ENCODE data around the gene RDH13. TPM values are rescaled to one million over a fixed set of nuclear protein-coding genes. Genes with fewer than 3 reads are reported as not detected.
A peak's percentile ranks its signal among the peaks of the same experiment; 100 is the strongest.

Gene RDH13
- total RNA-seq, 1 experiment from 2014 or later = 43.3 TPM

DNA sequence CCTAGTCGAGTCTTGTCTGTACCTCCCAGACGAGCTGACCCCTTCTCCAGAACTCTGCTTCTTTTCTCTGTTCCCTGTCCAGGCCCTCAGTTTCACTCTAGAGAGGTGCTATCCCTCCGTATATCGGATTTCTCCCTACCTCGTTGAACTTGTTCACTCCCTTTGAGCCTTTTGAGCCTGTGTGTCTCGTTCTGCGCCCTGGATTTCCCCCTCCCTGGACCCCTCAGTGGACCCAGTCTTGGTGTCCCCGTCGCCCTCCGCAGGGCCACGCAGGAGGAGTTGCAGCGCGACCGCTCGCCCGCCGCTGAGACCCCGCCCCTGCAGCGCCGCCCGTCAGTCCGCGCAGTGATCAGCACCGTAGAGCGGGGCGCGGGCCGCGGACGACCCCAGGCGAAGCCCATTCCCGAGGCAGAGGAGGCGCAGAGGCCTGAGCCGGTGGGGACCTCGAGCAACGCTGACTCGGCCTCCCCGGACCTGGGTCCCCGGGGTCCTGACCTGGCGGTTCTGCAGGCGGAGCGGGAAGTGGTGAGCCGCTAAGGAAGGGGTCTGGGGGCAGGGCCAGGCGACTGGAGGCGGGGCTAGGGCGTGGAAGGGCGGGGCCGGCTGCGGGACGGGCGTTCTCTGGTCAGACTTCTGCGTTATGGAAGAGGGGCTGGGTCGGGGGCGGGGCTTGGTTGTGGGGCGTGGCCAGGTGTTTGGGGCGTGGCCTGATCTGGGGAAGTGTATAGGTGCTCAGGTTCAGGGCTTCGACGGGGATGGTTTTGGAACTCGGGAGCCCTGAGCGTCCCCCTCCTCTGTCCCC, 18.2 kb upstream of the RDH13 start:
- peak overlapping the region; percentile 94 for H3K27ac Mint-ChIP-seq (ENCODE audit: unreplicated experiment)
- BruUV-seq (replicated peaks) = no TSS peak
- Histone ChIP-seq H3K36me3 (ENCODE audit: control insufficient read depth, insufficient read depth, low read length) (peaks cover 5% of the 10 kb centered on the region; the same call in 1 of the 2 replicates), H3K27me3 (replicated peaks; ENCODE audit: control insufficient read depth, insufficient read depth, low read length) (no peaks in the 10 kb centered on the region), H3K9me3 (no peaks in the 10 kb centered on the region), H3K4me3 (ENCODE audit: low read depth, low read length) (peak overlapping the region; percentile 80), H3K4me1 (peaks cover 15% of the 10 kb centered on the region)
- no peaks in the 10 kb centered on the region for H3K9me3 Mint-ChIP-seq (ENCODE audit: unreplicated experiment)
- intact Hi-C loops (cut with micrococcal nuclease; ENCODE audit: unreplicated experiment) = loop anchor here (2.0 kb wide), 1 partner anchor 18 kb away; the partner anchor contains the start of gene RDH13
- peak overlapping the region; percentile 93 for H3K4me3 Mint-ChIP-seq (ENCODE audit: unreplicated experiment)
- TF ChIP-seq, protein P1, sequence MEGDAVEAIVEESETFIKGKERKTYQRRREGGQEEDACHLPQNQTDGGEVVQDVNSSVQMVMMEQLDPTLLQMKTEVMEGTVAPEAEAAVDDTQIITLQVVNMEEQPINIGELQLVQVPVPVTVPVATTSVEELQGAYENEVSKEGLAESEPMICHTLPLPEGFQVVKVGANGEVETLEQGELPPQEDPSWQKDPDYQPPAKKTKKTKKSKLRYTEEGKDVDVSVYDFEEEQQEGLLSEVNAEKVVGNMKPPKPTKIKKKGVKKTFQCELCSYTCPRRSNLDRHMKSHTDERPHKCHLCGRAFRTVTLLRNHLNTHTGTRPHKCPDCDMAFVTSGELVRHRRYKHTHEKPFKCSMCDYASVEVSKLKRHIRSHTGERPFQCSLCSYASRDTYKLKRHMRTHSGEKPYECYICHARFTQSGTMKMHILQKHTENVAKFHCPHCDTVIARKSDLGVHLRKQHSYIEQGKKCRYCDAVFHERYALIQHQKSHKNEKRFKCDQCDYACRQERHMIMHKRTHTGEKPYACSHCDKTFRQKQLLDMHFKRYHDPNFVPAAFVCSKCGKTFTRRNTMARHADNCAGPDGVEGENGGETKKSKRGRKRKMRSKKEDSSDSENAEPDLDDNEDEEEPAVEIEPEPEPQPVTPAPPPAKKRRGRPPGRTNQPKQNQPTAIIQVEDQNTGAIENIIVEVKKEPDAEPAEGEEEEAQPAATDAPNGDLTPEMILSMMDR (IDR thresholded peaks at IDR 0.05; ENCODE audit: insufficient read depth in 1 of 2, low read depth in 1 of 2, low read length in 1 of 2, severe bottlenecking in 1 of 2, unreplicated experiment in 1 of 2) = no peak
- no peaks in the 10 kb centered on the region for H3K27me3 Mint-ChIP-seq (ENCODE audit: insufficient read depth, unreplicated experiment)
- DNase-seq = peak; percentile 90 to 92
- H3K36me3 Mint-ChIP-seq (ENCODE audit: insufficient read depth, unreplicated experiment) = peaks cover 68% of the 10 kb centered on the region
- ChIA-PET POLR2A (interaction anchor here (1.0 to 1.5 kb wide), 4 partner anchors 8 to 518 kb away, joined by 3 to 12 read pairs (median 4); partner anchors contain the start of genes FIZ1, KMT5C and RDH13), CTCF (interaction anchor here (1.0 kb wide), 1 partner anchor 559 kb away, joined by 3 read pairs; no protein-coding TSS in a partner anchor)
- H3K4me1 Mint-ChIP-seq (ENCODE audit: low read depth, unreplicated experiment) = peaks cover 24% of the 10 kb centered on the region

DNA sequence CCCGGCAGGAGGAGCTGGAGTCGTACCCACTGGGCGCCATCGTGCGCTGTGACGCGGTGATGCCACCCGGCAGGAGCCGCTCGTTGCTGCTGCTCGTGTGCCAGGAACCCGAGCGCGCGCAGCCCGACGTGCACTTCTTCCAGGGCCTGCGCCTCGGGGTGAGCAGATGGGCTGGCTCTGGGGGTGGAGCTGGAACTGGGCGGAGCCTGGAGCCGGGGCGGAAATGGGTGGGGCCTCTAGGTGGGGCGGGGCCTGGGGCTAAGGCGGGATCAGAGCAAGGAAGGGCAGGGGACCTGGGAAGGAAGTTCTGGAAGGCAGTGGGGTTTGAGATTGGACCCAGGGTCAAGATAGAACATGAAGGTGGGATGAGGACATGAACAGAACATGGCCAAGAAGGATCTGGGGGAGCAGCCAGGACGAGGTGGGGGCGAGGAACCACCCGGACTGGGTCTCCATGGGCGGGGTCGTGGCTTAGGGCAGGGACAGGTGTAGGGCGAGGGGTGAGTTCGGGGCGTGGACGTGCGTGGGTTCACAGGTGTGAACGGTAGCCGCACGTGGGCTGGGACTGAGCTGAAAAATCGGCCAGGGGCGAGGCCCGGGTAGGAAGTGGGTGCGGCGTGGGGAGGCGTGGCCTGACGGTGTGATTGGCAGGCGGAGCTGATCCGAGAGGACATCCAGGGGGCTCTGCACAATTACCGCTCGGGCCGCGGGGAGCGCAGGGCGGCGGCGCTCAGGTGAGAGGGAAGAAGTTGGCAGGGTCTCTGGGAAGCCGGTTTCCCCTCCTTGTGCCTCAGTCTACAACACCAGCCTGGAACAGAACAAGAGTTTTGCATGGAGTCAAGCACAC, 17.4 kb upstream of the RDH13 start:
- H3K36me3 ChIP-seq (ENCODE audit: control insufficient read depth, insufficient read depth, low read length) = peaks cover 5% of the 10 kb centered on the region; the same call in 1 of the 2 replicates
- no peaks in the 10 kb centered on the region for H3K9me3 Mint-ChIP-seq (ENCODE audit: unreplicated experiment)
- H3K4me3 ChIP-seq (ENCODE audit: low read depth, low read length) = peak overlapping the region; percentile 80
- BruUV-seq (replicated peaks) = no TSS peak
- ChIA-PET POLR2A (interaction anchor here (0.6 to 1.5 kb wide), 5 partner anchors 9 to 519 kb away, joined by 3 to 12 read pairs (median 4); partner anchors contain the start of genes FIZ1, KMT5C and RDH13), CTCF (interaction anchor here (0.6 to 1.0 kb wide), 3 partner anchors 423 to 609 kb away, joined by 3 to 7 read pairs (median 4); no protein-coding TSS in a partner anchor)
- peak overlapping the region; percentile 93 for H3K4me3 Mint-ChIP-seq (ENCODE audit: unreplicated experiment)
- H3K27ac Mint-ChIP-seq (ENCODE audit: unreplicated experiment) = peak overlapping the region; percentile 94
- H3K4me1 Mint-ChIP-seq (ENCODE audit: low read depth, unreplicated experiment) = peaks cover 29% of the 10 kb centered on the region
- no peaks in the 10 kb centered on the region for H3K27me3 ChIP-seq (replicated peaks; ENCODE audit: control insufficient read depth, insufficient read depth, low read length)
- peak; percentile 88 to 91 for DNase-seq
- peaks cover 19% of the 10 kb centered on the region for H3K4me1 ChIP-seq
- intact Hi-C loops (cut with micrococcal nuclease; ENCODE audit: unreplicated experiment) = loop anchor here (2.0 kb wide), 1 partner anchor 18 kb away; the partner anchor contains the start of gene RDH13
- H3K36me3 Mint-ChIP-seq (ENCODE audit: insufficient read depth, unreplicated experiment) = peaks cover 67% of the 10 kb centered on the region
- no peaks in the 10 kb centered on the region for H3K9me3 ChIP-seq
- H3K27me3 Mint-ChIP-seq (ENCODE audit: insufficient read depth, unreplicated experiment) = no peaks in the 10 kb centered on the region
- TF ChIP-seq, protein P1 (IDR thresholded peaks at IDR 0.05; ENCODE audit: insufficient read depth in 1 of 2, low read depth in 1 of 2, low read length in 1 of 2, severe bottlenecking in 1 of 2, unreplicated experiment in 1 of 2) = no peak

Measured in Caco-2 (cell line).